Measurements from ENCODE around the gene RNF224. TPM values are rescaled to one million over a fixed set of nuclear protein-coding genes. Genes with fewer than 3 reads are reported as not detected.
A peak's percentile ranks its signal among the peaks of the same experiment; 100 is the strongest.
"Not testable (repeated sequence)": the region's sequence is repeated elsewhere in the genome, so short reads cannot be mapped to it uniquely, and the experiment has no call there.

Gene RNF224
- polyA plus RNA-seq, 5 donors: 1.5 to 3.8 (median 3.5) TPM

- DNase-seq: no peak
Measured at GRCh38 chr9:137251490-137252268, 24.4 kb downstream of the RNF224 start.

DNA sequence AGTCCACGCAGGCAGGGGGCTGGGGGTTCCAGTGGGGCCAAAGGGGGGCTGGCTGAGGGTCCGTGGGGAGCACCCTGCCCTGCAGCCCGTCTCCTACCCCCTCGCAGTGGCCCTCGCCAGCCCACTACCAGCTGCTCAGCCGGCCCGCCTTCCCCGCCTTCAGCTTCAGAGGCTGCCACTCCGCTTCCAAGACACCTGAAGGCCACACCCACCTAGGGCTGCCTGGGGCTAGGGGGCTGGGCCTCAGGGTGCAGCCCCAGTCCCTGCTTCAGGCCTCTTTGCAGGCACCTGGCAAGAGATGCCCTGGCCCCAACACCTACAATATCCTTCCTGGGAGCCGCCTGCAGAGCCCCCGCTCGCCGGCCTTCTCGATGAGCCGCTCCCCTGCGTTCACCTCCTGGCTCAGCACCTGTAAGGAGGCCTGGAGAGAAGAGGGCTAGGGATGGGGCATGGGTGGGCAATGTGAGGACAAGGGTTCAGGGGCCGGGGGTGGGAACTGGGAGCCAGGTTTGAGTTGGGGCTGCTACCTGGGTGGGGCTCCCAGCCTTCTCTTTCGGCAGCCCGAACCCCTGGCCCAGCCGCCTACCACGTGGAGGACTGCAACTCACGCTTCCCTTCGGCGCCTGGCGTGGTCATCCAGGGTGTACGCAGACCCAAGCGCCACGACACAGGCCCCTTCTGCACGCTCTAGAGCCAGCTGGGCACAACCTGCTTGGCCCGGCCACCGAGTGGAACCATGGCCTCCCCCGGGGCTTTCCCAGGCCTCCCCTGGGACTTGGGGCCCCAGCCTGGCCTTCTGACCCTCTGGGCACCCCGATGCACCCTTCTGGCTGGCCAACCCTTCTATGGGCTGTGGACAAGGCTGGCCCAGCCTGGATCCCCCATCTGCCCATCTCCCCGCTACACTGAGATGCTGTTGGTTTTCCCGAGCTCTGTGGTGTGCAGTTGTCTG, 25.5 kb downstream of the RNF224 start:
- no peak for DNase-seq

DNA sequence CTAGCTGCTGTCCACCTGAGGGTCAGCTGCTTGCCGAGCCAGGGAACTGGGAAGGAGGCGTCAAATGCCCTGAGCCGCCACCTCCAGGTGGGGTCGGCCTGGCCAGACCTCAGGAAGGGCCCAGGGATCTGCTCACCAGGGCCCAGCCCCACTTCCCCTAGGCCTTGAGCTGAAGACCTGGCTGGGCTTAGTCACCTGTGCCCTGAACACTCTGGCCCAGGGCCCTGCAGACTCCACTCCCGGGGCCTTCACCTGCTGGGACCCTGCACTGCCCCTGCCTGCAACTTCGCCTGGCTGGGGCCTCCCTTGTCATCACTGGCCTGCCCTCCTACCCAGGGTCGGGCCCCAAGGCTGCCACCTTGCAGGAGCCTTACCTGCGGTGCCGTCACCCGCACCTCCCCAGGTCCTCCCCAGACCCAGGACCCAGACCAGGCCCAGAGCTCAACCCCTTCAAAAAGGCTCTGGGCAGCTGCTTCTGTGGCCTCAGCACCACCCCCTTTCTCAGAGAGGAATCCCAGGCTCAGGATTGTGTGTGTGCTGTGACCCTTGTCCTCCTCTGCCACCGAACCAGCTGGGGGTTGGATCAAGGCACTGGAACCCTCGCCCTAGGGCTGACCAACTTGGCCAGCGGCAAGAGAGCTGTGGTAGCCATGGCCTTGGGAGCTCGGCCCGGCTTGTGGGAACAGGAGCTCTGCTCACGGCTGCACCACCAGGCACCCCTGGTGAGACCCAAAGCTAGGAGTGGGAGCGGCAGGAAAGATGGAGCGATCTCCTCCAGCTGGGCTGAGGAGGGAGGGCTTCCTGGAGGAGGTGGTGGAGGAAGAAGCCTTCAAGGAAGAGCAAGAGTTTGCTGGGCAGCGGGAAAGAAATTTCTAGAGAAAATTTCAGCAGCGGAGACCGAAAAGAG, 26.7 kb downstream of the RNF224 start:
- DNase-seq: no peak

- peak; percentile 92 to 93 for DNase-seq
Measured at GRCh38 chr9:137254624-137255447, 27.5 kb downstream of the RNF224 start, which contains the start of gene NELFB. Gene NELFB (plus strand): TSS chr9:137255327.

GRCh38 chr9:137255448-137256114, 28.3 kb downstream of the RNF224 start:
- no peak for DNase-seq

DNA sequence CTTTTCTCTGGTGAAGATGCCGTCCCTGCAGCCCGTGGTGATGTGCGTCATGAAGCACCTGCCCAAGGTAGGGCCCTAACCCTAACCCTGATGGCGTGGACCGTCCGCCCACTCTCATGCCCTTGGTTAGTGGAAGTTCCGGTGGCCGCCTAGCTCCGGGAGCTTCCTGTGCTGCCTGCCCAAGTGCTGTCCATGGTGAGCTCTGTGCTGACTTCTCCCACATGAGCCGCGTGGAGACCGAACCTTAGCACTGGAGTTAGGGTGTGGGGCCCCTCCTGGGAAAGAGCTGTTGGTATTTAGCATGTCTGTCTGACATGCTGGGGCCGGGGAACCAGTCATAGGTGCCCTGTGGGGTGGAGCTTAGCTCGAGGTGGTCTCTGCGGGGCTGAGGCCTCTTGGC, 29.1 kb downstream of the RNF224 start:
- DNase-seq: no peak

GRCh38 chr9:137256856-137257255, 29.6 kb downstream of the RNF224 start:
- no peak for DNase-seq

DNA sequence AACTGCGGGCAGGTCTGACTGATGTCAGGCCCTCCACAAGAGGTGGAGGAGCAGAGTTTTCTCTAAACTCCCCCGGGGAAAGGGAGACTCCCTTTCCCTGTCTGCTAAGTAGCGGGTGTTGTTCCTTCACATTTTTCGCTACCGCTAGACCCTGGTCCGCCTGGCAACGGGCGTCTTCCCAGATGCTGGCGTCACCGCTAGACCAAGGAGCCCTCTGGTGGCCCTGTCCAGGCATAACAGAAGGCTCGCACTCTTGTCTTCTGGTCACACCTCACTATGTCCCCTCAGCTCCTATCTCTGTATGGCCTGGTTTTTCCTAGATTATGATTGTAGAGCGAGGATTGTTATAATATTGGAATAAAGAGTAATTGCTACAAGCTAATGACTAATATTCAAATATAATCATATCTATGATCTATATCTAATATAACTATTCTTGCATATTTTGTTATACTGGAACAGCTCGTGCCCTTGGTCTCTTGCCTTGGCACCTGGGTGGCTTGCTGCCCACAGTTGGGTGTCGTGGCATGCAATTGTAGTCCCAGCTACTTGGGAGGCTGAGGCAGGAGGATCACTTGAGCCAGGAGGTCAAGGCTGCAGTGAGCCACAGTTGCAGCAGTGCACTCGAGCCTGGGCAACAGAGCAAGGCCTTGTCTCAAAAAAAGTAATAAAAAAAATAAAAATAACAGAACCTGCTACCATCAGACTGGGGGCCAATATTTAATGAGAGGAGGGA, 35.0 kb downstream of the RNF224 start:
- DNase-seq: not testable (repeated sequence)

GRCh38 chr9:137262909-137263285, 35.6 kb downstream of the RNF224 start:
- no peak for DNase-seq

GRCh38 chr9:137263506-137263905, 36.2 kb downstream of the RNF224 start:
- DNase-seq: no peak

DNA sequence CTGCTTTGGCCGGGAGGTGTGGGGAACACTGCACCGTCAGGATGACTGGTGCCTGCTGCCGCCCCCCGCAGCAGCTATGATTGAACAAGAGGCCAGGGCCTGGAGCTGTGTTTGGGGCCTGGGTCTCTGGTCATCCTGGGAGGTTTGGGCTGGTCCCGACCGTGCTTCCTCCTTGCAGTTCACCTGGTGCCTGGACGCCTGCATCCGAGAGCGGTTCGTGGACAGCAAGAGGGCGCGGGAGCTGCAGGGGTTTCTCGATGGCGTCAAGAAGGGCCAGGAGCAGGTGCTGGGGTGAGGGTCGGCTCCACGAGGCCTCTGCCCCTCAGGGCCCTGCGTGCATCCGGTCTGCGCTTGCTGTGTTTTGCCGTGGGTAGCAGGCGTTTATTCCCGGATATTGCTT, 36.8 kb downstream of the RNF224 start:
- DNase-seq: no peak

GRCh38 chr9:137265496-137266161, 38.3 kb downstream of the RNF224 start:
- no peak for DNase-seq

GRCh38 chr9:137266162-137266527, 38.8 kb downstream of the RNF224 start:
- no peak for DNase-seq

DNA sequence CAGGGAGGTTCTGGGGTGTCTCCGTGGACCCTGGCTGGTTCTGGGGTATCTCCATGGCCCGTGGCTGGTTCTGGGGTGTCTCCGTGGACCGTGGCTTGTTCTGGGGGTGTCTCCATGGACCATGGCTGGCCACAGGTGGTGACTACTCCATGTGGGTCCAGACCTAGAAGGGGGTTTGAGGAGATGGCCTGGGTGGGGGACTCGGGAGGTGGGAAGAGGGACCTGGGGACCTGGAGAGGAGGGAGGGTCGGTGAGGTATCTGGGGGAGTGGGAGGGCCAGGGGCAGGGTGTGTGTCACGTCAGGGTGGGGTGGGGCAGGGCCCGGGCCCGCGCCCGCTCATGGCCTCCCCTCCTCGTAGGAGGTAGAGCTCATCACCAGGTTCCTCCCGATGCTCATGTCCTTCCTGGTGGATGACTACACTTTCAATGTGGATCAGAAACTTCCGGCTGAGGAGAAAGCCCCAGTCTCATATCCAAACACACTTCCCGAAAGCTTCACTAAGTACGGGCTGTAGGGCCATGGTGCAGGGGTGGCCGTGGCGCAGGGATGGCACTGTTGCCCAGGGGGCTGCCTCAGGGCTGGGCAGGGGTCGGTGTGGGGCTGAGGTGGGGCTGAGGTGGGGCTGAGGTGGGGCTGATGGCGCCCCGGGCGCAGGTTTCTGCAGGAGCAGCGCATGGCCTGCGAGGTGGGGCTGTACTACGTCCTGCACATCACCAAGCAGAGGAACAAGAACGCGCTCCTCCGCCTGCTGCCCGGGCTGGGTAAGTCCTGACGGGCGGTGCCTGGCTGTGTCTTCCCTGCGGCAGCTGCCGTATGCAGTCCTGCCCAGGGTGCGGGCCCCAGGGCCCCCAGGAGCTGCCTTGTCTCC, 39.5 kb downstream of the RNF224 start:
- DNase-seq: no peak

DNA sequence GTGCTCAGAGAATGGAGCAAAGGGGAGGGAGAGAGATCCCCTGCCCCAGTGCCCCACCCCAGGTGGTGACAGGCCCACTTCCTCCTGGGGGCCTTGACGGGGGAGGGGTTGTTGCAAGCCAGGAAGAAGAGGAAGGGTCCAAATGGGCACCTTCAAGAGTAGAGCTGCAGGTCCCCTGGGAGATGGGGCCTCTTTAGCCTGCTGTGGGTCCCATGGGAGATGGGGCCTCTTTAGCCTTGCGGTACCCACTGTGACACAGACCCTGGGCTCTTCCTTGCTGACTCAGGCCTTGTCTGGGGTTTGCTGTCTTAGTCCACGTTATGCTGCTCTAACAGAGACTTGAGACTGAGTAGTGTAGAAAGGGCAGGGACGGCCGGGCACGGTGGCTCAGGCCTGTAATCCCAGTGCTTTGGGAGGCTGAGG, 40.6 kb downstream of the RNF224 start:
- no peak for DNase-seq

GRCh38 chr9:137268538-137269201, 41.4 kb downstream of the RNF224 start:
- no peak for DNase-seq

GRCh38 chr9:137269231-137269772, 42.0 kb downstream of the RNF224 start:
- DNase-seq: no peak
